ENCODE data around the gene MEOX2. TPM values are rescaled to one million over a fixed set of nuclear protein-coding genes. Genes with fewer than 3 reads are reported as not detected.

MEOX2 gene
- polyA plus RNA-seq, 1 donor (not counting 4 experiments of a cell fraction or from before 2014, with no cell fraction given), result not detected

DNA sequence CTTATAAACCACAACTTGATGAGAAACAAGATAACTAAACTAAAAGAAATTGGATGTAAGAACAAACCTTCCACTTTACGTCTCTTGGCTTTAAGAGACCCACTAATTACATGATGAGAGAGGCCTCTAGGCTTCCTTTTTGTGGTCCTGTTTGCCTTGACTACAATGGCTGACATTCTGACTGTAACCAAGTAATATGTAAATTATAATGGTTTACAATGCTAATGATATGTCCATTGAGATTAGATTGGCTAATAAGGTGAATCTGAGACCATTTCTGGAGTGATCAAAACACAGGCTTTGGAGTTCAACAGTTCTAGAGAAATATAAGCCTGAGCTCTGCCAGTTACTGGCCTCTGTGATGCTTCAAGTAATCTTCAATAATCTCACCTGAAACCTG, 85.3 kb downstream of the MEOX2 start:
- H3K9ac ChIP-seq (ENCODE audit: control insufficient read depth, extremely low read depth, insufficient read depth, low read length), result no peak overlapping the region

GRCh38 chr7:15600298-15600697, 86.2 kb downstream of the MEOX2 start:
- H3K9me3 ChIP-seq (ENCODE audit: control insufficient read depth, low read depth, low read length), result peaks cover 4% of the 10 kb centered on the region
- no peaks in the 10 kb centered on the region for H3K36me3 ChIP-seq (ENCODE audit: control insufficient read depth in 2 of 2, extremely low read depth in 1 of 2, insufficient read depth in 2 of 2, low read length in 2 of 2)
- no peak for DNase-seq (ENCODE audit: low read depth, low spot score)
- H3K9ac ChIP-seq (ENCODE audit: control insufficient read depth, extremely low read depth, insufficient read depth, low read length), result no peak overlapping the region
- no peaks in the 10 kb centered on the region for H3K79me2 ChIP-seq (ENCODE audit: control insufficient read depth, insufficient read depth, low read length)
- no peaks in the 10 kb centered on the region for H3K4me1 ChIP-seq (ENCODE audit: control insufficient read depth, extremely low read depth, insufficient read depth, low read length)
- dilution Hi-C loops (cut with MboI; ENCODE audit: extremely low pct_ligation_motif_present, low sequenced_read_pairs), result no loop called here
- H3K27ac ChIP-seq (ENCODE audit: control insufficient read depth, insufficient read depth, low read length), result no peak overlapping the region
- no peaks in the 10 kb centered on the region for H3K27me3 ChIP-seq (ENCODE audit: control insufficient read depth, extremely low read depth, insufficient read depth, low read length)
- H4K20me1 ChIP-seq (ENCODE audit: control insufficient read depth, extremely low read depth, insufficient read depth, low read length), result no peaks in the 10 kb centered on the region
- H3K9me1 ChIP-seq (ENCODE audit: control insufficient read depth, extremely low read depth, insufficient read depth, low read length), result no peaks in the 10 kb centered on the region
- no peak for FAIRE-seq
- H3K4me3 ChIP-seq (ENCODE audit: control insufficient read depth in 2 of 3, extremely low read depth in 1 of 3, insufficient read depth in 2 of 3, low read depth in 1 of 3, low read length in 3 of 3), result no peak overlapping the region
- TF ChIP-seq, protein P1, sequence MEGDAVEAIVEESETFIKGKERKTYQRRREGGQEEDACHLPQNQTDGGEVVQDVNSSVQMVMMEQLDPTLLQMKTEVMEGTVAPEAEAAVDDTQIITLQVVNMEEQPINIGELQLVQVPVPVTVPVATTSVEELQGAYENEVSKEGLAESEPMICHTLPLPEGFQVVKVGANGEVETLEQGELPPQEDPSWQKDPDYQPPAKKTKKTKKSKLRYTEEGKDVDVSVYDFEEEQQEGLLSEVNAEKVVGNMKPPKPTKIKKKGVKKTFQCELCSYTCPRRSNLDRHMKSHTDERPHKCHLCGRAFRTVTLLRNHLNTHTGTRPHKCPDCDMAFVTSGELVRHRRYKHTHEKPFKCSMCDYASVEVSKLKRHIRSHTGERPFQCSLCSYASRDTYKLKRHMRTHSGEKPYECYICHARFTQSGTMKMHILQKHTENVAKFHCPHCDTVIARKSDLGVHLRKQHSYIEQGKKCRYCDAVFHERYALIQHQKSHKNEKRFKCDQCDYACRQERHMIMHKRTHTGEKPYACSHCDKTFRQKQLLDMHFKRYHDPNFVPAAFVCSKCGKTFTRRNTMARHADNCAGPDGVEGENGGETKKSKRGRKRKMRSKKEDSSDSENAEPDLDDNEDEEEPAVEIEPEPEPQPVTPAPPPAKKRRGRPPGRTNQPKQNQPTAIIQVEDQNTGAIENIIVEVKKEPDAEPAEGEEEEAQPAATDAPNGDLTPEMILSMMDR (optimal IDR thresholded peaks at IDR 0.05 in 1 of 3, IDR thresholded peaks at IDR 0.05 in 1 of 3, conservative IDR thresholded peaks at IDR 0.05 in 1 of 3; ENCODE audit: extremely low read depth in 1 of 3, insufficient read depth in 2 of 3, low read length in 3 of 3), result no peak
- no peak for TF ChIP-seq EZH2 (IDR thresholded peaks at IDR 0.05; ENCODE audit: low read length)
- no peak overlapping the region for H2AFZ ChIP-seq (ENCODE audit: control insufficient read depth, low read length)
- H3K4me2 ChIP-seq (ENCODE audit: control insufficient read depth, extremely low read depth, insufficient read depth, low read depth, low read length), result no peak overlapping the region

More for the DNA sequence above, 85.3 kb downstream of the MEOX2 start:
- no peaks in the 10 kb centered on the region for H3K36me3 ChIP-seq (ENCODE audit: control insufficient read depth in 2 of 2, extremely low read depth in 1 of 2, insufficient read depth in 2 of 2, low read length in 2 of 2)
- no peaks in the 10 kb centered on the region for H3K9me1 ChIP-seq (ENCODE audit: control insufficient read depth, extremely low read depth, insufficient read depth, low read length)
- no peak overlapping the region for H3K4me3 ChIP-seq (ENCODE audit: control insufficient read depth in 2 of 3, extremely low read depth in 1 of 3, insufficient read depth in 2 of 3, low read depth in 1 of 3, low read length in 3 of 3)
- no peak overlapping the region for H3K27ac ChIP-seq (ENCODE audit: control insufficient read depth, insufficient read depth, low read length)
- H3K4me1 ChIP-seq (ENCODE audit: control insufficient read depth, extremely low read depth, insufficient read depth, low read length), result no peaks in the 10 kb centered on the region
- FAIRE-seq (no peak), DNase-seq (ENCODE audit: low read depth, low spot score) (no peak)
- H3K27me3 ChIP-seq (ENCODE audit: control insufficient read depth, extremely low read depth, insufficient read depth, low read length), result no peaks in the 10 kb centered on the region
- H3K79me2 ChIP-seq (ENCODE audit: control insufficient read depth, insufficient read depth, low read length), result no peaks in the 10 kb centered on the region
- TF ChIP-seq, protein P1 (optimal IDR thresholded peaks at IDR 0.05 in 1 of 3, IDR thresholded peaks at IDR 0.05 in 1 of 3, conservative IDR thresholded peaks at IDR 0.05 in 1 of 3; ENCODE audit: extremely low read depth in 1 of 3, insufficient read depth in 2 of 3, low read length in 3 of 3), result no peak
- TF ChIP-seq EZH2 (IDR thresholded peaks at IDR 0.05; ENCODE audit: low read length), result no peak
- dilution Hi-C loops (cut with MboI; ENCODE audit: extremely low pct_ligation_motif_present, low sequenced_read_pairs), result no loop called here
- no peak overlapping the region for H2AFZ ChIP-seq (ENCODE audit: control insufficient read depth, low read length)
- peaks cover 4% of the 10 kb centered on the region for H3K9me3 ChIP-seq (ENCODE audit: control insufficient read depth, low read depth, low read length)
- no peaks in the 10 kb centered on the region for H4K20me1 ChIP-seq (ENCODE audit: control insufficient read depth, extremely low read depth, insufficient read depth, low read length)
- H3K4me2 ChIP-seq (ENCODE audit: control insufficient read depth, extremely low read depth, insufficient read depth, low read depth, low read length), result no peak overlapping the region
